Caco-2 (cell line): Measurements from ENCODE around the gene SEMA4B. TPM values are rescaled to one million over a fixed set of nuclear protein-coding genes. Genes with fewer than 3 reads are reported as not detected.

Experiments
- BruUV-seq: library from RNA; stranded (reverse); fragments of 400-500 nt; replicated peaks from 2 replicates; lab custom pipeline; 2021; lab: Mats Ljungman, UMichigan
- CTCF ChIA-PET: fragments of 300-600 bp; sonication (Branson Sonifier 250); formaldehyde crosslinking; loops from one replicate; lab custom pipeline; 2022; ENCODE audit warnings: antibody characterized with exemption; lab: Charles Lee
- POLR2A ChIA-PET: fragments of 300-600 bp; sonication (Branson Sonifier 250); formaldehyde crosslinking; loops from one replicate; lab custom pipeline; 2022; ENCODE audit warnings: antibody characterized with exemption; lab: Charles Lee
- DNase-seq, 2 experiments: peaks; one replicate each; pipeline versions ENCODE4 v3.0.0 to v3.0.0-alpha.2; 2020 to 2022
- H3K27me3 ChIP-seq: replicated peaks from 2 replicates; pipeline ENCODE4 v1.6.0; 2011; ENCODE audit warnings: low read length; ENCODE audit not compliant: control insufficient read depth, insufficient read depth
- H3K36me3 ChIP-seq: 2 replicates; pipeline ENCODE4 v1.5.1; 2011; ENCODE audit warnings: low read length; ENCODE audit not compliant: control insufficient read depth, insufficient read depth
- H3K4me1 ChIP-seq: fragments of 250-450 bp; sonication (Bioruptor Pico); 2 replicates; pipeline ENCODE4 v1.5.1; 2020; ENCODE audit warnings: mild to moderate bottlenecking
- H3K4me3 ChIP-seq: 2 replicates; pipeline ENCODE4 v1.5.1; 2011; ENCODE audit warnings: low read depth, mild to moderate bottlenecking, control low read depth, low read length
- H3K9me3 ChIP-seq: fragments of 250-450 bp; sonication (Bioruptor Pico); 2 replicates; pipeline ENCODE4 v1.5.1; 2020; ENCODE audit warnings: mild to moderate bottlenecking, moderate library complexity
- H3K27ac Mint-ChIP-seq: one replicate; pipeline ENCODE4 v1.8.0; 2022; ENCODE audit warnings: mixed read lengths; ENCODE audit not compliant: unreplicated experiment
- H3K27me3 Mint-ChIP-seq: one replicate; pipeline ENCODE4 v1.8.0; 2022; ENCODE audit warnings: mixed read lengths; ENCODE audit not compliant: insufficient read depth, unreplicated experiment
- H3K36me3 Mint-ChIP-seq: one replicate; pipeline ENCODE4 v1.8.0; 2022; ENCODE audit warnings: mild to moderate bottlenecking, mixed read lengths; ENCODE audit not compliant: insufficient read depth, unreplicated experiment
- H3K4me1 Mint-ChIP-seq: one replicate; pipeline ENCODE4 v1.8.0; 2022; ENCODE audit warnings: low read depth, mixed read lengths; ENCODE audit not compliant: unreplicated experiment
- H3K4me3 Mint-ChIP-seq: one replicate; pipeline ENCODE4 v1.8.0; 2022; ENCODE audit warnings: mild to moderate bottlenecking, moderate library complexity, mixed read lengths; ENCODE audit not compliant: unreplicated experiment
- H3K9me3 Mint-ChIP-seq: one replicate; pipeline ENCODE4 v1.8.0; 2022; ENCODE audit warnings: mixed read lengths; ENCODE audit not compliant: unreplicated experiment
- intact Hi-C: fragments of 100-400 bp; cut with micrococcal nuclease; formaldehyde crosslinking; loops from one replicate; pipeline ENCODE4 v1.10.0; 2022; ENCODE audit not compliant: unreplicated experiment
- total RNA-seq: library from RNA; stranded (reverse); gene quantifications from 2 replicates; pipeline ENCODE4 v1.2.3, GENCODE V29; 2022
- TF ChIP-seq, protein P1 (sequence below), 2 experiments: fragments of 200-600 bp in 1 of 2; IDR thresholded peaks; 1 replicate in 1 of 2; 2 replicates in 1 of 2; pipeline versions ENCODE4 v1.5.1 to v1.8.0; 2011 to 2022; ENCODE audit warnings: antibody characterized with exemption in 1 of 2, control low read depth in 1 of 2, inconsistent platforms in 1 of 2, low read depth in 1 of 2, low read length in 1 of 2, mild to moderate bottlenecking in 1 of 2, moderate library complexity in 1 of 2; ENCODE audit not compliant: insufficient read depth in 1 of 2, severe bottlenecking in 1 of 2, unreplicated experiment in 1 of 2

The SEMA4B gene
- total RNA-seq, 1 experiment from 2014 or later: 13.9 TPM

DNA sequence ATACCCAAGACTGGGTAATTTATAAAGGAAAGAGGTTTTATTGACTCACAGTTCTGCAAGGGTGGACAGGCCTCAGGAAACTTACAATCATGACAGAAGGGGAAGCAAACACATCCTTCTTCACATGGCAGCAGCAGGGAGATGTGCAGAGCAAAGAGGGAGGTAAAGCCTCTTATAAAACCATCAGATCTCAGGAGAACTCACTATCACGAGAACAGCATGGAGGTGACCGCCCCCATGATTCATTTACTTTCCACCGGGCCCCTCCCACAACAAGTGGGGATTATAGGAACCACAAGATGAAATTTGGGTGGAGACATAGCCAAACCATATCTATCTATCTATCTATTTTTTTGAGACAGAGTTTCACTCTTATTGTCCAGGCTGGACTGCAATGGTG, 38.2 kb downstream of the SEMA4B start:
- Mint-ChIP-seq H3K4me3 (no peak overlapping the region), H3K9me3 (no peaks in the 10 kb centered on the region), H3K36me3 (no peaks in the 10 kb centered on the region), H3K27ac (no peak overlapping the region), H3K27me3 (no peaks in the 10 kb centered on the region), H3K4me1 (peaks cover 9% of the 10 kb centered on the region)
- POLR2A ChIA-PET: no interaction called here
- Histone ChIP-seq H3K36me3 (no peaks in the 10 kb centered on the region), H3K27me3 (no peaks in the 10 kb centered on the region), H3K9me3 (no peaks in the 10 kb centered on the region), H3K4me3 (no peak overlapping the region), H3K4me1 (no peaks in the 10 kb centered on the region)
- no TSS peak for BruUV-seq
- TF ChIP-seq, protein P1, sequence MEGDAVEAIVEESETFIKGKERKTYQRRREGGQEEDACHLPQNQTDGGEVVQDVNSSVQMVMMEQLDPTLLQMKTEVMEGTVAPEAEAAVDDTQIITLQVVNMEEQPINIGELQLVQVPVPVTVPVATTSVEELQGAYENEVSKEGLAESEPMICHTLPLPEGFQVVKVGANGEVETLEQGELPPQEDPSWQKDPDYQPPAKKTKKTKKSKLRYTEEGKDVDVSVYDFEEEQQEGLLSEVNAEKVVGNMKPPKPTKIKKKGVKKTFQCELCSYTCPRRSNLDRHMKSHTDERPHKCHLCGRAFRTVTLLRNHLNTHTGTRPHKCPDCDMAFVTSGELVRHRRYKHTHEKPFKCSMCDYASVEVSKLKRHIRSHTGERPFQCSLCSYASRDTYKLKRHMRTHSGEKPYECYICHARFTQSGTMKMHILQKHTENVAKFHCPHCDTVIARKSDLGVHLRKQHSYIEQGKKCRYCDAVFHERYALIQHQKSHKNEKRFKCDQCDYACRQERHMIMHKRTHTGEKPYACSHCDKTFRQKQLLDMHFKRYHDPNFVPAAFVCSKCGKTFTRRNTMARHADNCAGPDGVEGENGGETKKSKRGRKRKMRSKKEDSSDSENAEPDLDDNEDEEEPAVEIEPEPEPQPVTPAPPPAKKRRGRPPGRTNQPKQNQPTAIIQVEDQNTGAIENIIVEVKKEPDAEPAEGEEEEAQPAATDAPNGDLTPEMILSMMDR (IDR thresholded peaks at IDR 0.05; ENCODE audit: insufficient read depth in 1 of 2, low read depth in 1 of 2, low read length in 1 of 2, severe bottlenecking in 1 of 2, unreplicated experiment in 1 of 2): no peak
- intact Hi-C loops: no loop called here
- no peak for DNase-seq
- CTCF ChIA-PET: no interaction called here

DNA sequence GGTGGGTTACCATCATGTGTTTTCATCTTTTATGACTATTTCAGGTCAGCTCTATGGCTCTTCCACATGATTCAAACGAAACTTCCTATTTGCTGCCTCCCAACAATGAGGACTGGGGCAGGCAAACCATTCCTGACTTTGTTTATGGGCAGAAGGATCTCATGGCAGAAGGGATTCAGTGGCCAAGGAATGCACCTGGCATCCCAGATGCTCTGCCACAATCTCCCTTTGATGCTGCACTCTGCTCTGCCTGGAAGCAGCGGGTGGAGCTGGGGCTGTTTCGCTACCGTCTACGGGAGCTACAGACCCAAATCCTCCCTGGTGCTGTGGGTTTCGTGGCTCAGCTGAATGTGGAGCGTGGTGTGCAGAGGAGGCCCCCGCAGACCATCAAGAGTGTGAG, 39.7 kb downstream of the SEMA4B start:
- TF ChIP-seq, protein P1 (IDR thresholded peaks at IDR 0.05; ENCODE audit: insufficient read depth in 1 of 2, low read depth in 1 of 2, low read length in 1 of 2, severe bottlenecking in 1 of 2, unreplicated experiment in 1 of 2): no peak
- Mint-ChIP-seq H3K27me3 (no peaks in the 10 kb centered on the region), H3K27ac (no peak overlapping the region), H3K9me3 (no peaks in the 10 kb centered on the region), H3K4me1 (no peaks in the 10 kb centered on the region), H3K36me3 (no peaks in the 10 kb centered on the region), H3K4me3 (no peak overlapping the region)
- H3K9me3 ChIP-seq: no peaks in the 10 kb centered on the region
- DNase-seq: no peak
- no peaks in the 10 kb centered on the region for H3K27me3 ChIP-seq
- CTCF ChIA-PET: no interaction called here
- intact Hi-C loops: no loop called here
- no peaks in the 10 kb centered on the region for H3K4me1 ChIP-seq
- H3K4me3 ChIP-seq: no peak overlapping the region
- POLR2A ChIA-PET: no interaction called here
- no peaks in the 10 kb centered on the region for H3K36me3 ChIP-seq
- BruUV-seq: no TSS peak

DNA sequence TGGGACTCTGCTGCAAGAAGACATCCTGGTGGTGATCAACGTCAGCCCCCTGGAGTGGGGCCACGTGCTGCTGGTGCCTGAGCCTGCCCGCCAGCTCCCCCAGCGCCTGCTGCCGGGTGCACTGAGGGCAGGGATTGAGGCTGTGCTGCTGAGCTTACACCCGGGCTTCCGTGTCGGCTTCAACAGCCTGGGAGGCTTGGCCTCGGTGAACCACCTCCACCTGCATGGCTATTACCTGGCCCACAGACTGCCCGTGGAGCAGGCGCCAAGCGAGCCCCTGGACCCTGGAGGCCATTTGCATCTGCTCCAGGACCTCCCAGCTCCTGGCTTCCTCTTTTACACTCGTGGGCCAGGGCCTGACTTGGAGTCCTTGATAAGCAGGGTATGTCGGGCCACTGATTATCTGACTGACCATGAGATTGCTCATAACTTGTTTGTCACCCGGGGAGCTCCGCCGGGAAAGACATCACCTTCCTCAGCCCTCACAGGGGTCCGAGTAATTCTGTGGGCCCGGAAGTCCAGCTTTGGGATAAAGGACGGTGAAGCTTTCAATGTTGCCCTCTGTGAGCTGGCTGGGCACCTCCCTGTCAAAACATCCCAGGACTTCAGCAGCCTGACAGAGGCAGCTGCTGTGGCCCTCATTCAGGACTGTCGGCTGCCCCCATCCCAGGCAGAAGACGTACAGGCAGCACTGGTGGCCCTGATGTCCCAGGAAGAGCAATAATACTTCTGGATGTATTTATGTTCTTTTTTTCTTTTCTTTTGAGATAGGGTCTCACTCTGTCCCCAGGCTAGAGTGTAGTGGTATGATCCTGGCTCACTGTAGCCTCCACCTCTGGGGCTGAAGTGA, 40.4 kb downstream of the SEMA4B start:
- Mint-ChIP-seq H3K4me1 (no peaks in the 10 kb centered on the region), H3K27me3 (no peaks in the 10 kb centered on the region), H3K4me3 (no peak overlapping the region), H3K36me3 (no peaks in the 10 kb centered on the region), H3K9me3 (no peaks in the 10 kb centered on the region), H3K27ac (no peak overlapping the region)
- DNase-seq: no peak
- no peaks in the 10 kb centered on the region for H3K4me1 ChIP-seq
- H3K4me3 ChIP-seq: no peak overlapping the region
- ChIA-PET POLR2A (no interaction called here), CTCF (no interaction called here)
- BruUV-seq: no TSS peak
- H3K9me3 ChIP-seq: no peaks in the 10 kb centered on the region
- TF ChIP-seq, protein P1 (IDR thresholded peaks at IDR 0.05; ENCODE audit: insufficient read depth in 1 of 2, low read depth in 1 of 2, low read length in 1 of 2, severe bottlenecking in 1 of 2, unreplicated experiment in 1 of 2): no peak
- H3K27me3 ChIP-seq: no peaks in the 10 kb centered on the region
- no peaks in the 10 kb centered on the region for H3K36me3 ChIP-seq
- intact Hi-C loops: no loop called here
